Measurements from ENCODE around the gene PTPRN2.

DNA sequence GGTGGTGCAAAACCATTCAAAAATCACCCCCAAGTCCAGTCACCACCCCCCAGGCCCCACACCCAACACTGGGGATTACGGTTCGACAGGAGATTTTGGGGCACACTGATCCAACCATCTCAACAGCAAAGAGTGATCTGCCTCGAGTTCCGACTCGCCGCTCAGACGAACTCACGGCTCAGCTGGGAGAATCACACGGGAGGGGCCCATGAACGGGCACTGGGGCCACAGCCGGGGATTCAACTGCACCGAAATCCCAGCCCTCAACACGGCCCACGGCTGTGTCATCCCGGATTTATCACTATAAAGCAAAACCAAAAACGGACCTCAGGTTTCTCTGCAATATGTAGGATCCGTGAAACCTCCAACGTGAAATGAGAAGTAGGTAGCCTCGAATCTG is 790.8 kb downstream of the PTPRN2 start:
- TF ChIP-seq, protein P1, sequence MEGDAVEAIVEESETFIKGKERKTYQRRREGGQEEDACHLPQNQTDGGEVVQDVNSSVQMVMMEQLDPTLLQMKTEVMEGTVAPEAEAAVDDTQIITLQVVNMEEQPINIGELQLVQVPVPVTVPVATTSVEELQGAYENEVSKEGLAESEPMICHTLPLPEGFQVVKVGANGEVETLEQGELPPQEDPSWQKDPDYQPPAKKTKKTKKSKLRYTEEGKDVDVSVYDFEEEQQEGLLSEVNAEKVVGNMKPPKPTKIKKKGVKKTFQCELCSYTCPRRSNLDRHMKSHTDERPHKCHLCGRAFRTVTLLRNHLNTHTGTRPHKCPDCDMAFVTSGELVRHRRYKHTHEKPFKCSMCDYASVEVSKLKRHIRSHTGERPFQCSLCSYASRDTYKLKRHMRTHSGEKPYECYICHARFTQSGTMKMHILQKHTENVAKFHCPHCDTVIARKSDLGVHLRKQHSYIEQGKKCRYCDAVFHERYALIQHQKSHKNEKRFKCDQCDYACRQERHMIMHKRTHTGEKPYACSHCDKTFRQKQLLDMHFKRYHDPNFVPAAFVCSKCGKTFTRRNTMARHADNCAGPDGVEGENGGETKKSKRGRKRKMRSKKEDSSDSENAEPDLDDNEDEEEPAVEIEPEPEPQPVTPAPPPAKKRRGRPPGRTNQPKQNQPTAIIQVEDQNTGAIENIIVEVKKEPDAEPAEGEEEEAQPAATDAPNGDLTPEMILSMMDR (IDR thresholded peaks at IDR 0.05), result no peak
- TF ChIP-seq POLR2A (IDR thresholded peaks at IDR 0.05) (no peak), POLR2AphosphoS5 (IDR thresholded peaks at IDR 0.05) (no peak)
